NCI-H2227 (cell line): ENCODE results near the gene DNM2.
"Not testable (repeated sequence)": the region's sequence is repeated elsewhere in the genome, so short reads cannot be mapped to it uniquely, and the experiment has no call there.

Experiments used
- DNase-seq: peaks from one replicate; lab custom pipeline; 2025; ENCODE audit not compliant: unreplicated experiment; lab: John Stamatoyannopoulos, UW

DNM2 gene

DNA sequence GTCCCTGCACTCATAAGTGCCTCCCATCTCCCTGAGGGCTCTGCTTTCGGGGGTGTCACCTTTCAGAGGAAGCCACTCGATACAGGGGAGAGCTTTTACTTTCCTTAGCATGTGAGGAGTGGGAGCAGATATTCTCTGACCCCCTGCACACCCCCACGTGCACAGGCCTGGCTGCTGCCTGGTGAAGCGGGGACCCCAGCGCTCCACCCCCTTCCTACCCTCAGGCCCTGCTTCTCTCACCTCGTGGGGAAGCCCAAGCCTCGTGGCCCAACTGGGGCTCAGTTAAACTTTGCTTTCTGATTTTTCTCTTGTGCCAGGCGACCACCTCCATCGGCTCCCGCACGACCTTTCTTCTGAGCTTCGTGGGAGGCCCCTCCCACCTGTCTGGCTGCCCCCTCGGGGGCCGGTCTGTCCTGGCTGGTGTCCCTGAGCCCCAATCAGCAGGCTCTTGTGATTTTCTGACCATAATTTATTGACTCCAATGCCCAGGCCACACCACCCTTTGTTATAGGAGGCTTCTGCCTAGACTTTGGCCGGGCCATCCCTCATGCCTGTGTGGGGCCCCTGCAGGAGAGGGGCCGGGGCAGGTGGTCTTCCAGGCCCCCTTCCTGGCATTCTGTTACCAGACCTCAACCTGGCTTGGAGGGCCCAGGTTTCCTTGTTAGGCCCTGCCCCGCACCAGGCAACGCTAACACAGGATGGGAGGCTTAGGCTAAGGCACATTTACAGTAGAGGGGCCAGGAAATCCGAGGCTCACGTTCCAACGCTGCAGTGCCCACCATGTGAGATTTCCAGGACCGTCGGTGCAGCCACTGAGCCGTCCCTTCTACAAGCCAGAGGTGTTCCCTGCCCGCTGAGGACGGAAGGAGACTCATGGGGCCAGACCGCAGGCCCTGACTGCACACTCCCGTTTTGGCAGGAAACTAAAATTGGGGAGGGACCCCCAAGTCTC, 114.4 kb downstream of the DNM2 start:
- no peak for DNase-seq

DNA sequence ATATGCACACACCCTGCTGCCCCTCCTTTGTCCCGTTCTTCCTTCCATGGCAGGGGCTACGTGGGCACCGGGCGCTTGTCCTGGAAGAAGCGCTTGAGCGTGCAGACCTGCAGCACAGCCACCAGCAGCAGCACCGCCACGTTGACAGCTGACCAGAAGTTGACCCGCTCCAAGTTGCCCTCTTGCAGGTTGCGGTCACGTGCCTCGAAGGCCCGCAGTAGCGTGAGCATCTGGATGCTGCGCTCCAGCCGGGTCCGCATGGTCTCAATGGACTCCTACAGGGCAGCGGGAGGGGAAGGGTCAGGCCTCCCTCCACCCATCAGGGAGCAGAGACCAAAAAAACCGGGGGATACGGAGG, 115.0 kb downstream of the DNM2 start:
- no peak for DNase-seq

DNA sequence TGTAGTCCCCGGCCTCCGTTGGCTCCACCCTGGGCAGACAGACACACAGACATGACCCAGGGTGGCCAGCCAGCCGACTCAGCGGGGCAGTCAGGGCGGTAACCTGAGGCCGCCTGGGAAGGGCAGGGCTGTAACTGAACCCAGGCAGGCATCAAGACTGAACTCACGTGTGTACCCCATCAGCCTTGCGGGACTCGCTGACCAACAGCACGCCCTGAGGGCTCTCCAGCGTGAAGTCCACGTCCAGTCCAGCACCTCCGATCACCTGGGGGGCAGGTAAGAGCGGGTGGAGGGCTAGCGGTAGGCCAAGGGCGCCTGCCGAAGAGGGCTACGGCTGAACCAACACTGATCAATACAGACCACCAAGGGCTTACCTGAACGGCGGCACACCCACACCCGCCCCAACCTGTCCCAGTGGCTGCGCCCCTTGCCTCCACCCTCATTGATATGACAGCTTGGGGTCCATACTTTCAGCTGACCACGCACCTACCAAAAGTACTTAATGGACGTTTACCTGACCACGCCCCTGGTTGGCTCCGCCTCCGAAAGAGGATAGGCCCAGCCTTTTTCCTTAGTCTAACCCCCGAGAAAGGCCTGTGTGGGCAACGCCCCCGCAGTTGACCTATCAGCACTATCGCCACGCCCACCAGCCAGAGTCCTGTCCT, 117.3 kb downstream of the DNM2 start:
- DNase-seq, result peak; percentile 31

DNA sequence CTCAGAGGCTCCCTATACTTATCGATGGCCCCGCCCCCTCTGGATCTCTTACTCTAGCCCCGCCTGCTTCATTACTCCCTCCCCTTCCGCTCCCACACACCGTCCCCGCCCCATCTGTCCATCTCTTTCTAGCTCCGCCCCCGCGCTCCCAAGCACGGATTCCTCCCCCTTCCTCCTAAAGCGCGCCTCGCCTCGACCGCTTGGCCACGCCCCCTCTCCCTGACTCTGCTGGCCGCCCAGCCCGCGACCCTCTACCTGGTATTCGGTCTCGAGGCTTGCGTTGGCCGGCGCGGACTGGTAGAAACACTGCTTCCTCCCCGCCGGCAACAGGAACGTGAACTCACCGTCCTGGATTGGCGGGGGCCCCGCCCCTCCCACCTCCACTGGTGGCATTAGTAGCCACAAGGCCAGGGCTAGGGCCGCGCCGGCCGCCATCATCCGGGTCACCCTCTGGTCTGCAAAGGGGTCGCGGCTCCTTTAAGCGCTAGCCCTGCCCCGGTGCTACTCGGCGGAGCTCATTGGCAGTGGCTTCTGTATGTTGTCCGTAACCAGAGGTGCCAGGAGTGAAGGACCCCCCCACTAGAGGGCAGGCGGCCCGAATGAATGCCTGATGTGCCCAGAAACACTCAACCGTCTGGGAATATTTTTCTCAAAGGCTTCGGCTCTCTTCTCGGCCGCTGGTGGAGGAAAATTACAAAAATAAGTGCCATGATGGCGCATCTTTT, 118.0 kb downstream of the DNM2 start, which contains the start of gene TMED1:
Gene TMED1, minus strand, starts transcription at position 459 of the 725 bp plus-strand sequence. Its CDS starts 21 bp downstream, at position 438.
- peak; percentile 99 for DNase-seq

DNA sequence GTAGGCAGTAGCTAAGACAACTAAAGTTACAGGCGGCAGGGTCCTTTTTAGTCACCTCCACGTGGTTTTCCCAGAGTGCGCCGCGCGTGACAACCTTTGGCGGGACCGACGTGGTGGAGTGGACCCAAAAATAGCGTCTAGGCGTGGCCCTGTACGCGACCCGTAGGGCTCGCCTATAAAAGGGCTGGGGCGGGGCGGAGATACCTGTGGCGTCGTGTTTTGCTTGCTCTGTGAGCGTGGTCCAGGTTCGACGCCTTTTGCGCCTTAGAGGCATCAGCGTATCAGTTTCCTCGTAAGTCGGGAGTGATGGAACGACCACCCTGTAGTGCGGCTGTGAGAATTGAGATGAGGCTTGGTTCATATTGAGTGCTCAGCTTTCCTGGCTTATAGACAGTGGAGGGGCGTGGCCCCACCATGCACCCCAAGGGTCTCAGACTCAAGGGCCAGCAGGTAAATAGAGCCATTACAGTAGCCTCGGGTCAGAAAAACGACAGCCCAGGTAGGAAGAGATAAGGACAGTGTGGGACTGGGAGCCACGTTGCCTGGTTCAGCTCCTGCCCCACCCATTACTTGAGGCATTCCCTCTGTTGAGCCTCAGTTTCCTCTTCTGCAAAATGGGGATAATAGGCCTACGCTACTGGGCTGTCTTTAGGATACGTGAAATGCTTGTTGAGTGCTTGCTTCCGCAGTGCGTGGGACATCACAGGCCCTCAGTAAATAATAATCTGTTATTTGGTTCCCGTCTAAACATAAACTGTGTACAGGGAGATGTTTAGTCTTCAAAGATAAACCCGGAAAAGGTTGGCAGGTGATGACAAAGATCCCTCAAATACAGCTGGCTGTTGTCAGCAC, 118.8 kb downstream of the DNM2 start:
- peak; percentile 92 for DNase-seq

DNA sequence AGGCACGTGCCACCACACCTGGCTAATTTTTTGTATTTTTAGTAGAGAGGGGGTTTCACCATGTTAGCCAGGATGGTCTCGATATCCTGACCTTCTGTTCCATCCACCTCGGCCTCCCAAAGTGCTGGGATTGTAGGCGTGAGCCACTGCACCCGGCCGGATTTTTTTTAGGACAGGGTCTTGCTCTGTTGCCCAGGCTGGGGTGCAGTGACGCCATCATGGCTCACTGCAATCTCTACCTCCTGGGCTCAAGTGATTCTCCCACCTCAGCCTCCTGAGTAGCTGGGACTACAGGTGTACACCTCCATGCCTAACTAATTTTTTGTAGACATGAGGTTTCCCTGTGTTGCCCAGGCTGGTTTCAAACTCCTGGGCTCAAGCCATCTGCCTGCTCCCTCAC, 119.8 kb downstream of the DNM2 start:
- not testable (repeated sequence) for DNase-seq

DNA sequence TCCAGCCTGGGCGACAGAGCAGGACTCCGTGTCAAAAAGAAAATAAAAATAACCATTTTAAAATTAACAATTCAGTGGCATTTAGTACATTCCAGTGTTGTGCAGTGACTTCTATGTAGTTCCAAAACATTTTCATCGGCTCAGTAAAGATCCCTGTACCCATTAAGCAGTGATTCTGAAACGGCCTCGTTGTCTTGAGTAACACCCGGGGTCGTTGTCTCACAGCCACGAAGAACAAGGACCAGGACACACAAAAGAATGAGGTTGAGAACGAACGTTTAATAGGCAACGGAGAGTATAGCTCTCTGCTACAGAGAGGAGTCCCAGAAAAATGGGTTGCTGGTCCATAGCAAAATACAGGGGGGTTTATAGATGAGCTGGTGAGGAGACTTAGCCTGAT, 120.5 kb downstream of the DNM2 start:
- no peak for DNase-seq

DNA sequence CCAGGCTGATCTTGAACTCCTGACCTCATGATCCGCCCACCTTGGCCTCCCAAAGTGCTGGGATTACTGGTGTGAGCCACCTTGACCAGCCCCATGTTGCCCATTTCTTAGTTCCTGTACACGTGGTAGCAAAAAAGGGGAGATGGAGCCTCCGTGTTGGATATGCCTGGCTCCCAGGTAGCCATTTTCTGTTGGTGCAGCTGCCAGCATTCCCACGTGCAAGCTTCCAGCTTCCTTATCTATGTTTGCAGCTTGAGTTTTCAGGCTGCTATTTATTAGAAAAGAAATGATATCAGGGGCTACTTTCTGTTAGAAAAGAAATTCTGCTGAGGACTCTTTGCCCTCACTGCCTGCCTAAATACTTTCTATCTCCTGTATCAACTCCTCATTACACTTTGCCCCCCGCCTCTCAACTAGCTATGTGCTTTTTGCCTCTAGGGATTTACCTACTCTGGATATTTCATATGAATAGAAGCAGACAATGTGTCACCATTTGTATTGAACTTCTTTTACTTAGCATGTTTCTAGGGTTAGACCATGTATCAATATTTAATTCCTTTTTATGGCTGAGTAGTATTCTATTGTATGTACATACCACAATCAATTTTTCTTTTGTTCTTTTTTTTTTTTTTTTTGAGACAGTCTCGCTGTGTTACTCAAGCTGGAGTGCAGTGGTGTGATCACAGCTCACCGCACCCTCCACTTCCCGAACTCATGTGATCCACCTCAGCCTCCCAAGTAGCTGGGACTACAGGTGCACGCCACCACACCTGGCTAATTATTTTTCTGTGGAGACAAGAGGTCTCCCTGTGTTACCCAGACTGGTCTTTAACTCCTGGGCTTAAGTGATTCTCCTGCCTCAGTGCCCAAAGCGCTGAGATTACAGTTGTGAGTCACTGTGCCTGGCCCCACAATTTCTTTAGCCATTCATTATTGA, 121.5 kb downstream of the DNM2 start:
- DNase-seq, result no peak

DNA sequence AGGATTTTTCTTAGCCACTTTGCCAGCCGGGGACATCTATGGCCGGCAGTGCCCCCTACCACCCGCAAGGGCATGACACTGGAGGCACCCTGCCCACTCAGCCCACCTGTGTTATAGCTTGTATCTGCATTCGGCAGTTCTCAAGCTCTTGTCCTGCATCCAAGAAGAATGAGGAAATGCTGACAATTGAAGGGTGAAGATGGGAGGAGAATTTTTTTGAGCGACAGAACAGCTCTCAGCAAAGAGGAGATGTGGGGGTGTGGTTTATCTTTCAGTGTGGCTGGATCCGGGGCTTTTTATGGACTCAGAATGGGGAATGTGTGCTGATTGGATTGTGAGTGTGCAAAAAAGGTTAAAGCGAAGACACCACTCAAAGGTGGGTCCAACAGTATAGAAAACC, 124.9 kb downstream of the DNM2 start:
- no peak for DNase-seq

DNA sequence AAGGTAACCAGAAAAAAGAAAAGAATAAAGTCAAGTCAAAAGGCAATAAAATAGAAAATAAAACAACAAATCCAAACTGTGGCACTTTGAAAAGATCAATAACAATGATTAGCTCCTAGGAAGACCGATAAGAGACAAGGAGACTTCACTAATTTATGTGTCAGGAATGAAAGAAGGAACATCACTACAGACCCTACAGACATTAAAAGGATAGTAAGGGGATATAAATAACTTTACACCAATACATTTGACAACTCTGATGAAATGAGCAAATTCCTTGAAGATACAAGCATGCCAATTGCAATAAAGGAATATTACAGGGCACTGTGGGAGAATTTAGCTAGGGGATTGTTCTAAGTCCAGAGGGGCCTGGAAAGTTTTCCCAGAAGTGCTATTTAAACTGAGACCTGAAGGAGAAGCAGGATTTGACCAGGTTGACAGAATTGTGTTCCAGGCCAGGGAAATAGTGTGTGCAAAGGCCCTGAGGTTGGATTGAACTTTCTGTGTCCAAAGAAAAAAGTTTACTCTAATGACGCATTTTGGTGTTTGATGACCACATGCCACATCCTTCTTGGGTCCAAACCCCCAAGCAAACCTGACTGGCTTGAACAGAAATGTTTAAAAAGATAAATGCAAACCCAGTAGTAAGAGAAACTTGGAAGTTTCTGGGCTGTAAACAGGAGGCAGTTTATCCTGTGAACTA, 128.8 kb downstream of the DNM2 start:
- no peak for DNase-seq

DNA sequence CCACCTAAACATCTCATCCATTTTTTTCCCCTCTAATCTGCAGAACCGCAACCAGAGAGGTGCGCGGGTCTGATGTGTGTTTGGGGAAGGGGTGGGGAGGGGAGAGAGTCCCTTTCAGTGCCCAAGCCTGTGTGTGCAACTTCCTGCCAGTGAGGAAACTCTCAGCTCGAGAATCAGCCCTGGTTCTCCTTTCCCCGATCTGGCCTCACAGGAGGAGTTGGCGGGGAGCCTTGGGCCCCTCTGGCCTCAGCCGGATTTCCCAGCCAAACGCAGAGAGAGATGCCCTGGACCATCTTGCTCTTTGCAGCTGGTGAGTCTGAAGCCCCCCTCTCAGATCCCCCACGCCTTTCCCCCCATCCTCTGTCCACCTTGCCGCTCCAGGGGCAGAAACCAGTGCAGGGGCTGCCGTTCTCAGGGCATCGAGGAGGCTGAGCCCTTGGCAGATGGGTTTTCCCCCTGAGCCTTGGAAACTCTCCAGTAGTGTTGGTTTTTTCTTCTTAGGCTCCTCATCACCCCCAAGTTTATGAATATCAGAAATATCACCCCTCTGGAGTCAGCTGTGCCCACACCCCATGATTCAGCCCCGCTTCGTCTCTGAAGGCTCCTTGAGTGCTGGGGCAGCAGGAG, 130.5 kb downstream of the DNM2 start, which contains the start of gene C19orf38:
Gene C19orf38, plus strand, starts transcription at position 186 of the 627 bp plus-strand sequence. Its CDS starts 94 bp downstream, at position 280.
- no peak for DNase-seq

DNA sequence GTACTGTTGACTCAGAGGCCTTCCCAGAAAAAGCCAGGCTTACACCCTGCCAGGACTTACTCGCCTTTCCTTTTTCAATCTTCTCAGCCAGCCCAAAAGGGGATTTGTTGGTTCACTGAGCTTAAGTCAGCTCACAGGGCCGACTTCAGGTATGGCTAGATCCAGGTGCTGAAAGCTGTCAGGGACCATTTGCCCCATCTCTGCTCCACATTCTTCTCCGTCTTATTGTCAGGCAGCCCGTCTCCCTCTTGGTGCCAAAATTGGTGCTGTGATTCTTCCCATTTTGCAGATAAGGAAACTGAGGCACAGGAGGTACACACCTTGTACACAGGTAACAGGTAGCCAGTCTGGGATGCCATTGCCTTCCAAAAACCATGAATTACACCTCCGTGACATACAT, 132.8 kb downstream of the DNM2 start:
- no peak for DNase-seq

DNA sequence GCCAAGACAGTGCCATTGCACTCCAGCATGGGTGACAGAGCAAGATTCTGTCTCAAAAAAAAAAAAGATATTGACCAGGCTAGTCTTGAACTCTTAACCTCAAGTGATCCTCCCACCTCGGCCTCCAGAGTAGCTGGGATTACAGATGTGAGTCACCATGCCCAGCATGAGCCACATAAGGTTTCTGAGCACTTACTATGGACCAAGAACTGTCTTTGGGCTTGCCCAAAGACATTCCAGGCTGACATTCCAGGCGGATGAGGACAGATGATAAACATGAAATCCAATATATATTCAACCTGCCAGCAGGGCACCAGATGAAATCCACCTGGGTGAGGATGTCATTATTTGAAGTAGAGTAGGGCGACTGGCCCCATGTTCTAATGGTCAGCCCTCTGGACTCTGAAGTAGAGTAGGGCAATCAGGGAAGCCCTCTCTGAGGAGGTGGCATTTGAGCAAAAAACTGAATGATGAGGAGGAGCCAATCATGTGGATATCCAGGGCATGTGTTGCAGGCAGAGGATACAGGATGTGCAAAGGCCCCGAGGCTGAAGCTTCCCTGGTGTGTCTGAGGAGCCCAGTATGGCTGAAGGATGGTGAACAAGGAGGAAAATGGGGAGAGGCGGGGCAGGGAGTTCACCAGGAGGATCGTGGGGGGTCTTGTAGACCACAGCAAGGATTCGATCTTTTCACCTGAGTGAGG, 134.4 kb downstream of the DNM2 start:
- DNase-seq, result no peak

DNA sequence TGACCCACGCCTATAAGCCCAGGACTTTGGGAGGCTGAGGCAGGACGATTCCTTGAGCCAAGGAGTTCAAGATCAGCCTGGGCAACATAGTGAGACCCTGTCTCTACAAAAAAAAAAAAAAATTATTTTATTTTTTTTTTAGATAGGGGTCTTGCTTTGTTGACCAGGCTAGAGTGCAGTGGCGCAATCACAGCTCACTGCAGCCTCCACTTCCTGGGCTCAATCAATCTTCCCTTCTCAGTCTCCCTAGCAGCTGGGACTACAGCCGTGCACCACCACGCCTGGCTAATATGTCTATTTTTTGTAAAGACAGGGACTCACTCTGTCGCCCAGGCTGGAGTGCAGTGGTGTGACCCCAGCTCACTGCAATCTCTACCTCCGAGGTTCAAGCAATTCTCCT, 135.1 kb downstream of the DNM2 start:
- DNase-seq, result no peak

DNA sequence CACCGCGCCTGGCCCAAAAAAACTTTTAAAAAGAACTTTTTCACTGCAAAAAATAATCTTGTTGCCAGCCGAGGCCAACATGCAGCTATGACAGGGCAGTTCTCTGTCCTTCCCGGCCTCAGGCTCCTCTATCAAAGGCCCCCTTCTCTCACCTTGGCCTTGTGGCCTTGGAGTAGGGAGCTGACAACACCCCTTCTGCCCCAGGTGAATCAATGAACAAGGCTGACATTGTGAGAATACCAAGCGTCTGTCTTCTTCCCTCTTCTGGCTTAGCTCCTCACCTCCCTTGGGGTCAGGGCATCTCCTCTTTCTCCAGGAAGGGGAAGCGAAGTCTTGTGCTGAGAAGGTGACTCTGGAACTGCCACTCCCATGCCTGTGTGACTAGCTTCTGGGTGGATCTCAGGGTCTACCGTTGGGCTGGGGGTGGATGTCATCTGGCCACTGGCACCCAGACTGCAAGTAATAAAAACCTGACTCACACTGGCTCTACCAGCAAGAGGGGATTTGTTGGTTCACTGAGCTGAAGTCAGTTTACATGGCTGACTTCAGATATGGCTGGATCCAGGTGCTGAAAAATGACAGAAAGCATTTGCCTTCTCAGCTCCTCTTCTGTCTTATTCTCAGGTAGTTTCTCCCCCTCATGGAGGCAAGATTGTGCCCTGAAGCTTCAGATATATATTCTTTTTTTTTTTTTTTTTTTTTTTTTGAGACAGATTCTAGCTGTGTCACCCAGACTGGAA, 136.6 kb downstream of the DNM2 start:
- DNase-seq, result no peak

DNA sequence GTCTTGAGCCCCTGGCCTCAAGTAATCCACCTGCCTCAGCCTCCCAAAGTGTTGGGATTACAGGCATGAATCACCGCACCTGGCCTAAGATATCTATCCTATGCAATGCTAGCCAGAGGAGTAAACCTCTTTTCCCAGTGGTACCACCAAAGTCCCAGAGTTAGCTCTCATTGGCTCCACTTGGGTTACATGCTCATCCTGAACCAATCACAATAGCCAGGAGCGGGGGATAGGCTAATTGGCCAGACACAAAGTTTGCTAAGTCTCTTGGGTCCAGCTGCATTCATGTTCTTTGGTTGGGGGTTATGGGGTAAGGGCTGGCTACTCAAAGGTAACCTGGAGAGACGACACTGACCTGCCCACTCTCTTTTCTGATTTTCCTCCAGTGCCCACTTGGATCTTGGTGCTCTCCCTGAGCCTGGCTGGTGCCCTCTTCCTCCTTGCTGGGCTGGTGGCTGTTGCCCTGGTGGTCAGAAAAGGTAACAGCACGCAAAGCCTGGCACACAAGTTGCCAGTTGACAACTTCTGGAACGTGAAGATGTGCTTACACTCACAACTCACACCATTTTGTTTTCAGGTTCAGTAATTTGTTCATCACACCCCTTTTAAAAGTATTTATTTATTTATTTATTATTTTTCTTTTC, 138.1 kb downstream of the DNM2 start:
- peak; percentile 9 for DNase-seq

DNA sequence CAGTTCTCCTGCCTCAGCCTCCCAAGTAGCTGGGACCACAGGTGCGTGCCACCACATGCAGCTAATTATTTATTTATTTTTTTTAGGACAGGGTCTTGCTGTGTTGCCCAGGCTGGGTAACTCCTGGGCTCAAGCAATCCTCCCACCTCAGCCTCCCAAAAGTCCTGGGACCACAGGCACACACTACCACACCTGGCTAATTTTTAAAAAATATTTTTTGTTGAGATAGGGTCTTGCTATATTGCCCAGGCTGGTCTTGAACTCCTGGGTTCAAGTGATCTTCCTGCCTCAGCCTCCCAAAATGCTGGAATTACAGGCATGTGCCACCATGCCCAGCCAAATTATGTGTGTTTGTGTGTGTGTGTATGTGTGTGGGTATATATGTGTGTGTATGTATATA, 139.0 kb downstream of the DNM2 start:
- DNase-seq, result not testable (repeated sequence)
